K562 (cell line): Measurements from ENCODE around the gene CPNE2. TPM values are rescaled to one million over a fixed set of nuclear protein-coding genes. Genes with fewer than 3 reads are reported as not detected.

Experiments used
- BRF2 ChIP-seq: IDR thresholded peaks from 3 replicates; pipeline ENCODE4 v1.6.1; 2011; ENCODE audit warnings: borderline replicate concordance, mild to moderate bottlenecking; ENCODE audit not compliant: insufficient read length, insufficient read depth
- CCNT2 ChIP-seq: IDR thresholded peaks from 2 replicates; pipeline ENCODE4 v1.6.1; 2011; ENCODE audit warnings: borderline replicate concordance, low read depth, mild to moderate bottlenecking, moderate library complexity, mixed read lengths, low read length; ENCODE audit not compliant: insufficient read length; ENCODE audit errors: extremely low read depth
- EGR1 ChIP-seq: fragments of 450-650 bp; conservative IDR thresholded peaks from 2 replicates; pipeline ENCODE4 v1.6.1; 2017; ENCODE audit warnings: mild to moderate bottlenecking
- ELF1 ChIP-seq: fragments of 200-800 bp; sonication (Bioruptor generic); IDR thresholded peaks from 2 replicates; pipeline ENCODE4 v1.6.1; 2016; ENCODE audit warnings: missing genetic modification characterization, missing compliant biosample characterization
- ELK1 ChIP-seq: sonication (generic); formaldehyde crosslinking; IDR thresholded peaks from 2 replicates; pipeline ENCODE4 v1.8.1; 2022; ENCODE audit warnings: missing genetic modification reagents
- GABPA ChIP-seq: fragments of 200-800 bp; sonication (Bioruptor generic); conservative IDR thresholded peaks from 2 replicates; pipeline ENCODE4 v1.6.1; 2016; ENCODE audit warnings: low read depth, missing genetic modification characterization, missing compliant biosample characterization
- MTA3 ChIP-seq: fragments of 450-650 bp; formaldehyde crosslinking; IDR thresholded peaks from 2 replicates; pipeline ENCODE4 v1.6.1; 2017; ENCODE audit warnings: mild to moderate bottlenecking, borderline replicate concordance
- NKRF ChIP-seq: fragments of 450-650 bp; IDR thresholded peaks from 2 replicates; pipeline ENCODE4 v1.6.1; 2016; ENCODE audit warnings: borderline replicate concordance
- TFAP4 ChIP-seq: sonication (generic); formaldehyde crosslinking; IDR thresholded peaks from 2 replicates; pipeline ENCODE4 v1.8.0; 2022; ENCODE audit warnings: missing genetic modification reagents, mild to moderate bottlenecking, moderate library complexity, borderline replicate concordance
- ZNF324 ChIP-seq: fragments of 250-450 bp; sonication (Bioruptor Pico); IDR thresholded peaks from 2 replicates; pipeline ENCODE4 v1.4.0; 2020; ENCODE audit warnings: mild to moderate bottlenecking
- ZNF407 ChIP-seq: fragments of 450-650 bp; IDR thresholded peaks from 2 replicates; pipeline ENCODE4 v1.6.1; 2016; ENCODE audit warnings: low read depth
- ZNF586 ChIP-seq: fragments of 450-650 bp; formaldehyde crosslinking; conservative IDR thresholded peaks from 2 replicates; pipeline ENCODE4 v1.4.0; 2020; ENCODE audit warnings: mild to moderate bottlenecking, moderate library complexity
- polyA plus RNA-seq, 8 experiments: library from polyadenylated mRNA; depleted of rRNA in 4 of 8; stranded (reverse) in 5 of 8; unstranded in 3 of 8; fragments of >200 nt; fragmentation: Nextera tagmentation in 2 of 8; fragmentation: Illumina TruSeq in 1 of 8; extraction: Ambion mirVana in 2 of 8; extraction: Trizol in 1 of 8; gene quantifications; 2 replicates each; pipeline versions ENCODE4 v1.2.1 to v1.2.3, GENCODE V29; 2011 to 2014; ENCODE audit warnings: inconsistent platforms in 1 of 8, missing spikeins in 1 of 8
- total RNA-seq, 7 experiments: library from RNA; depleted of rRNA in 6 of 7; stranded (reverse); fragments of >200 nt in 6 of 7; fragmentation: Illumina TruSeq in 2 of 7; extraction: Trizol in 2 of 7; gene quantifications; 2 replicates each; pipeline versions ENCODE4 v1.2.1 to v1.2.3, GENCODE V29; 2011 to 2021; ENCODE audit warnings: low replicate concordance in 1 of 7

Gene CPNE2
- total and polyA plus RNA-seq, 9 of the 15 experiments (the other 6 are each of a cell fraction or from before 2014, with no cell fraction given) = 3.0 to 13.9 (median 8.6) TPM

GRCh38 chr16:57091975-57092785 is at the start of gene CPNE2 (continued):
- TF ChIP-seq NKRF = no peak
- TF ChIP-seq MTA3 = peak; percentile 60; the same call in 1 of the 2 replicates
- TF ChIP-seq ELF1 (tag) = peak; percentile 48; the same call in 1 of the 2 replicates
- TF ChIP-seq CCNT2 = peak; percentile 44
- no peak for TF ChIP-seq ZNF407
- TF ChIP-seq BRF2 = no peak
- TF ChIP-seq ZNF324 (CRISPR knock-in tag) = no peak
- TF ChIP-seq GABPA (tag) = 0 out of 2 replicates have a peak, but pooled peaks have one; percentile 25
- TF ChIP-seq ELK1 (CRISPR knock-in tag) = no peak
- TF ChIP-seq EGR1 = no peak
- TF ChIP-seq TFAP4 (CRISPR knock-in tag) = no peak
- TF ChIP-seq ZNF586 = no peak
